Breast epithelium (tissue), 3 donors: ENCODE results near the gene CASP5.

Experiments
- POLR2A ChIP-seq: fragments of 450-650 bp; IDR thresholded peaks from one replicate; pipeline ENCODE4 v1.6.1; 2016; ENCODE audit warnings: antibody characterized with exemption, mild to moderate bottlenecking, moderate library complexity
- POLR2AphosphoS5 ChIP-seq, 3 donors: sonication (generic); formaldehyde crosslinking; IDR thresholded peaks; one replicate each; pipeline ENCODE4 v1.6.1; 2017; ENCODE audit warnings: antibody characterized with exemption in 3 of 3

GRCh38 chr11:105000167-105000566, 22.8 kb downstream of the CASP5 start:
- no peak for TF ChIP-seq POLR2AphosphoS5 (IDR thresholded peaks at IDR 0.05)
- no peak for TF ChIP-seq POLR2A
